NCI-H1436 treated with DMSO at 0.1 percent for 48 hours (cell line): ENCODE results near the gene SETD9.

Experiments used
- DNase-seq: peaks from one replicate; lab custom pipeline; 2025; lab: John Stamatoyannopoulos, UW

Gene SETD9

GRCh38 chr5:56909294-56910209 is at the start of gene SETD9:
SETD9 (plus strand) TSS chr5:56909596; CDS start chr5:56909646, 50 bp downstream.
- peak; percentile 92 for DNase-seq

DNA sequence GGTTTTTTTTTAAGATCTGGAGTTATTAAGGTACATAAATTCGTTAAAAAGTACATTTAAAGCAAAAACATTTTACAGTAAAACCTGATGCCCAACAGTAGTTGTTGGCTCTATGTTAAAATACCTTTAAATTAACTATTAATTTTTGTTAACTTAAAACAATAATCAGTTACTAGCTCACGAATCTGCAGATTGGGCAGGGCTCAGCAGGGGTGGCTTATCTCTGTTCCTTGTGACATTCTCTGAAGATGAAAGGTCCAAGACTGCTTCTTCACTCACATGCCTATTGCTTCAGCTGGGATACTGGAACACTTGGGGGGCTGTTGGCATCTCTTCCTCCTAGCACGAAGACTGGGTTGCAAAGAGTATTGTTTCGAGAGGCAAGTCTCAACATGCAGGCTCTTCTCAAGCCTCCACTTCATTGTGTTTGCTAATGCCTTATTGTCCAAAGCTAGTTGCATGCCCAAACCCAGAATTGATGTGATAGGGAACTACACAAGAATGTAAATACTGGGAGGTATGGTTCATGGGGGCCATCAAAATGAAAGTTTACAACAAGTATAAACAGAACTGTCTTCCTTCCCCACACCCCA is 47.4 kb upstream of the SETD9 start:
- no peak for DNase-seq

- DNase-seq: no peak
Measured at GRCh38 chr5:56862909-56863308, 46.5 kb upstream of the SETD9 start.

GRCh38 chr5:56871777-56872176 is 37.6 kb upstream of the SETD9 start:
- DNase-seq: no peak

DNA sequence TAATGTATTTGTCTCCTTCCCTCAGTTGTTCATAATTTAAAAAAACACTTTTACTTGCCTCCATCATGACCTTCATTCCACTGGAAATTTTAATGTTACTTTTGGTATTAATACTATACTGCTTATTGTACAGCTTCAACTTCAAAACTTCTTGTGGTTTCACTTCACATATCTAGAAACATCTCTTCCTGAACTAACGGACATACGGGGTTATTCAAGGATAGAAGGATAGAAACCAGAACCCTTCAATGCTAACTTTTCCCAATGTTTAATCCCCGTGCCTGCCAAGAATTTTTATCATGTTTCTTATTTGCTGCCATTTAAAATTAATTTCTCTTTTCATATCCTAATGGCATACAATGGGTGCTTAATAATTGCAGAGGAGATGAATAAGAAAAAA is 36.3 kb upstream of the SETD9 start:
- DNase-seq: no peak

DNA sequence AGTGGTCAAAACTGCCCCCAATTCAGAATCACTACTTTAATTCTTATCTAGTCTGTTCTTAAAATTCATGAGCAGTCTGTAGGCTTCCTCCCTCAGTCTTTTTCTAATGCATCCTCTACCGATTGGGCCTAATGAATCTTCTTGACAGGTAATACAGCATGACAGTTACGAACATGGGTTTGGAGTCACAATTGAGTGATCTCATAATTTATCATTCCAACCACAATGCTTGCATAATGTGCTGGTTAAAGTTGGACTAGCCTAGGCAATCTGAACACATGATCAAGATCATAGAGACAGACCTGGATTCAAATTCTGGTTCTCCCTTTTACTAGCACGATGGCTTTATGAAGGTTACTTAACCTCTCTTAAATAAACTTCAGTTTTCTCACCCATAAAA is 33.1 kb upstream of the SETD9 start:
- no peak for DNase-seq

DNA sequence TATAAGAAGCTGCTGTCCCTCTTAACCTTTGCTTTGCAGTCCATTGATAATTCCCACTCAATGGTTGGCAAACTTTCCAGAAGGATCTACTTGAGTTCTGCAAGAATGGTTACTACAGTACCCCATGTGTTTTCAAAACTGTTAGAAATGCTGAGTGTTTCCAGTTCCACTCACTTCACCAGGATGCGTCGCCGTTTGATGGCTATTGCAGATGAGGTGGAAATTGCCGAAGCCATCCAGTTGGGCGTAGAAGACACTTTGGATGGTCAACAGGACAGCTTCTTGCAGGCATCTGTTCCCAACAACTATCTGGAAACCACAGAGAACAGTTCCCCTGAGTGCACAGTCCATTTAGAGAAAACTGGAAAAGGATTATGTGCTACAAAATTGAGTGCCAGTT is 27.8 kb upstream of the SETD9 start:
- DNase-seq: no peak

GRCh38 chr5:56893251-56893951 is 16.0 kb upstream of the SETD9 start:
- DNase-seq: no peak

GRCh38 chr5:56896763-56897162 is 12.6 kb upstream of the SETD9 start:
- DNase-seq: no peak

DNA sequence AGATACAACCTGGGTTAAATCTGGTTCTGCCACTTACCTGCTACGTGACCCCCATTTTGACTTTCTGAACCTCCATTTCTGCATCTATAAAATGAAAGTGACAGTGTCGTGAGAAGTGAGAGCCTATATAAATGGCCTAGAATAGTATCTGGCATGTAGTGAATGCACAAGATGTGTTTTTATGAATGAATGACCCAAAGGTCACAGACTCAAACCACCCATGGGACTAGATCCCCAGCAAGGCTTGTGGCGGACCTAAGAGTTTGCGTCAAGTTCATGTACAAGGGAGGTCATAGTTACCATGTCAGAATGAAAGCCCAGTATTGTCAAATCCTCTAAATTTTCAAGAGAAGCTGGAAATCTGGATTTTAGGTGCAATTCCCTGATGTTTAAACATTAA is 11.2 kb upstream of the SETD9 start:
- DNase-seq: no peak

DNA sequence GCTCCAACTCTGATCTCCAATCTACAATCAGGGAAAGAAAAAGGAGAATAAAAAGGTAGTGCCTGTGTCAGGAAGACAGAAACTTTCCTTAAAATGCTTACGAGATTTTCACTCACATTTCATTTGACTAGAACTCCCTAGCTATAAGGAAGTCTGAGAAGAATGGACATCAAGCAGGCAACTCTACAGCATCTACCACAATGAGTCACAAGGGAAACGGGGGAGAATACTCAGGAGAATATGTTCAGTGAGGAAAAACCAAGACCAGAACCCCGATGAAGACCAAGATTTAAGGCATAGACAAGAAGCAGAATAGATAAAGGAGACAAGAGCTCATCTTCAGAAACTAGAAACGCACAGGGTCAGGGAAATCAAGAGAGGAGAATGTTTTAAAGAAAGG is 9.0 kb upstream of the SETD9 start:
- no peak for DNase-seq

GRCh38 chr5:56900858-56901578 is 8.4 kb upstream of the SETD9 start:
- no peak for DNase-seq

DNA sequence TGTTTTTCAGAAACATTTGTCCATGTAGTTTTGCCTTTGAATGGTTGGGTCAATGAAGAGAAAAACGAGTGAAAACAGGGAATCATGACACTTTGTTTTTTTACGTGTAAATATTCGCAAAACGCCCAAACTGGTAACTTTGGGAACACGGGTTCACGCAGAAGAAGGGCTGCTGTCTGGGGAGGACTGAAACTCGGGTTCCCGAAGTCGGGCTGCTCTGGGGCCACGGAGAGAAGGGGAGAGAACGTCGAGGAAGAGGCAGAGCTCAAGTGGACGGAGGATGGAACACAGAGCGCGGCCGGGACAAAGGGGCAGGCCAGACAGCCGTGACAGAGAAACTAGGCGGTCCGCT is 478 bp upstream of the SETD9 start:
- no peak for DNase-seq

DNA sequence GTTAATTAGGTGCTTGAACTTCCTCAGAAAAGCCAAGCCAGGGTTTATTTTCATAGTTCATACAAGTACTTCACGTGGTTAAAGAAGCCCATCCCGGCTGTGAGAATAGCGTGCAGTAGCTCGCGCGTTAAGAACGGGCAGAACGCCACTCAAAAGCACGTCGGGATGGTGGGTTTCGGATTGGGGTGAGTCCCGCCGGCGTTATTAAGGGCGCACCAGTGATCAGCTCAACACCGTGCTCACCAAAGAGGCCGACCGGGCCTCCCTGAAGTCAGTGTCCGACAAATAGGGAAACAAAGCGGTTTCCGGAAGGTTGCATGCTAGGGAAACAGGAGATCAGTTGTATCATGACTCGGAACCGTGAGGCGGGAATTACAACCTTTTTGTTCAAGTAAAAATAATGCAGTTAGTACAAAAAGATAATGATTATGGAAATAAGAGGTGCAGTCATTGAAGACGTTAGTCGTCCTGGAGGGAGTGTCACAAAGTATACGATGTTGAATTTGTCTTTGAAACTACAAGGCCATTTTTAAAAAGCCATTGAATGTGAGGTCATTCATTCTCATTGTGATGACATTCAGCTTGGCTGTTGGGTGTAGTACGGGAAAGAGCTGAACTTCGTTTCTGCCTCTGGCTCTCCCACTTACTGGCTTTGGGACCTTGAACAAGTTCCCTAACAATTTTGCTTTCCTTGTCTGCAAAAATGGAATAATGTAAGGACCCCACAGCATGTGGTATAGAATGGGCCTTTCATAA is 992 bp downstream of the SETD9 start:
- DNase-seq: no peak

- no peak for DNase-seq
Measured at GRCh38 chr5:56913766-56914165, 4.4 kb downstream of the SETD9 start.

DNA sequence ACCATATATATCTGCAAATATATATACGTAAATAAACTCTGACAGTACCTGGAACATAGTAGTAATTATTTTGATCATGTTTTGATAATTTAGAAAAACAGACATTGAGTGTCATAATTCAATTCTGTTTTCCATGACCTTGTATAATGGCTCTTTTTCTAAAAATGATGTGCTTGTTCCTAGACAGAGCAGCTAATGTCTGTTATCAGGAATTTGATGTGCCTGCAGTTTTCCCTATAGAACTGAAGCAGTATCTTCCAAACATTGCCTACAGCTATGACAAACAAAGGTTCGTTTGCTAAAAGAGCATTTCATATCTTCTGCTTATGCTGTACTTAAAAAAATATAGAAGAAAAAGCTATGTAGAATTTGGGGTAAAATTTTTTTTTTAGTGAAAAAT is 5.3 kb downstream of the SETD9 start:
- no peak for DNase-seq

DNA sequence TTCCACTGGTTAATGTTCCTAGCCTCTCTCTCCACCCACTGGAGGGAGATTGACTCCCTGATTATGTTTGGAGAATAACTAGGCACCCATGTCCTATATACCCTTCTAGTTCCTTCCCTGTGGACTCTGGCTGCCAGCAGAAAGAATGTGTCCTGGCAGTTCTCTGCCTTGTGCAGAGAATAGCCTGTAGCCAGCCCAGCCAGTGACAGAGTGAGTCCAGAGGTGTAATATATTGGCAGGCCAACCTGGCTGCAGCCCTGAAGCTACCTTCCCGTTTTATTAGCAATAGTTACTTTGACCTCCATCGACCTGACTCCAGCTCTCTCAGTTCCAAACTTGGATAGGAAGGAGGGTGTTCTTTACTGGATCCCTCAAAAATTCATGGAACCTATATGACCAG is 8.1 kb downstream of the SETD9 start:
- no peak for DNase-seq

DNA sequence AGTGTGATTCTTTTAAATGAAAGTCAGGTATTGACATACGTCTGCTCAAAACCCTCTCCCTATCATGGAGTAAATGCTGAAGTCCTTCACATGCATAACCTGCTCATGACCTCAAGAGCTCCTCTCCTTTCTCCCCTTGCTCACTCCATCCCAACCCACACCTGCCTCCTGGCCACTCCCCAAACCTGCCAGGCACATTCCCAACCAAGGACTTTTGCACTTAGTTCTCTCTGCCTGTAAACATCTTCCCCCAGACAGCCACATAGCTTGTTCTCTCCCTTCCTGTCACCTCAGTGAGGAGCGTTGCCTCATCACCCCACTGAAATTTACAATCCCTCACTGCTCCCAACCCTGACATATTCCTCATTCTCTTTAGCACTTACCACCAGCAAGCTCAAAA is 8.7 kb downstream of the SETD9 start:
- DNase-seq: no peak

- no peak for DNase-seq
Measured at GRCh38 chr5:56919942-56920662, 10.7 kb downstream of the SETD9 start.

- DNase-seq: no peak
Measured at GRCh38 chr5:56922922-56923321, 13.5 kb downstream of the SETD9 start.

DNA sequence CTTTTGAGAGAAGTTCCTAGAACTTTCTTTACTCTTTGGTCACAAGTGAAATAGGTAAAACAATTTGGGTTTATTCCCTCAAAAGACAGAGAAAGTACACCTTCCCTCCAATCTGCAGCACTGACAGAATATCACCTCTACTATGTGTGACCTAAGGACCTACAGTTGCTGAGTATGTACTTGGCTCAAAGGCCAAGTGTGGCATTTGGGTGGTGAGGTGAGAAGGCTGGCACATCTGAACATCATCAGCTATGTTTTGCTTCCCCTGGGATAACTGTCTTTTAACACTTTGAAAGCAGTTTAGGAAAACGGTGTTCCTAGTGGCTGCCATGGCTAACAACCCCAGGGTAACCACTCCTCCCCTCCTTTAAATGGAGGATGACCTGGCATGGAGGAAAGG is 24.9 kb downstream of the SETD9 start:
- DNase-seq: no peak
